Keratinocyte (primary cell): ENCODE measurements around the gene DLG2. TPM values are rescaled to one million over a fixed set of nuclear protein-coding genes. Genes with fewer than 3 reads are reported as not detected.

Experiments used
- DNase-seq: peaks from one replicate; pipeline ENCODE4 v3.0.0-alpha.2; 2011; ENCODE audit warnings: low read depth, missing footprints, low spot score
- FAIRE-seq: peaks from 2 replicates; lab custom pipeline; 2011; peaks lifted over from hg19 to GRCh38; lab: Jason Lieb, UNC
- H2AFZ ChIP-seq: 2 replicates; pipeline ENCODE4 v1.6.0; 2012; ENCODE audit warnings: low read length, control low read depth, inconsistent platforms; ENCODE audit not compliant: control insufficient read depth
- H3K27ac ChIP-seq: 2 replicates; pipeline ENCODE4 v1.5.1; 2011; ENCODE audit warnings: low read length; ENCODE audit not compliant: control insufficient read depth, insufficient read depth
- H3K27me3 ChIP-seq: 3 replicates; pipeline ENCODE4 v1.6.0; 2011; ENCODE audit warnings: low read length; ENCODE audit not compliant: control insufficient read depth, insufficient read depth; ENCODE audit errors: extremely low read depth
- H3K36me3 ChIP-seq, 2 experiments: 2 replicates in 1 of 2; 3 replicates in 1 of 2; pipeline ENCODE4 v1.5.1; 2011; ENCODE audit warnings: low read length in 2 of 2, mild to moderate bottlenecking in 1 of 2; ENCODE audit not compliant: control insufficient read depth in 2 of 2, insufficient read depth in 2 of 2; ENCODE audit errors: extremely low read depth in 1 of 2
- H3K4me1 ChIP-seq: 3 replicates; pipeline ENCODE4 v1.5.1; 2011; ENCODE audit warnings: low read length; ENCODE audit not compliant: control insufficient read depth, insufficient read depth; ENCODE audit errors: extremely low read depth
- H3K4me2 ChIP-seq: 3 replicates; pipeline ENCODE4 v1.6.0; 2011; ENCODE audit warnings: low read depth, low read length; ENCODE audit not compliant: control insufficient read depth, insufficient read depth; ENCODE audit errors: extremely low read depth
- H3K4me3 ChIP-seq, 3 experiments: fragments of 200-600 bp in 1 of 3; sonication (generic) in 1 of 3; 2 replicates in 2 of 3; 3 replicates in 1 of 3; pipeline ENCODE4 v1.5.1; 2011 to 2016; ENCODE audit warnings: low read length in 3 of 3, mild to moderate bottlenecking in 3 of 3, control low read depth in 2 of 3, inconsistent platforms in 1 of 3, low read depth in 1 of 3, mixed read lengths in 1 of 3, mixed run types in 1 of 3, moderate library complexity in 1 of 3; ENCODE audit not compliant: control insufficient read depth in 2 of 3, insufficient read depth in 2 of 3; ENCODE audit errors: extremely low read depth in 1 of 3
- H3K79me2 ChIP-seq: 2 replicates; pipeline ENCODE4 v1.6.0; 2012; ENCODE audit warnings: low read length; ENCODE audit not compliant: control insufficient read depth, insufficient read depth
- H3K9ac ChIP-seq: 3 replicates; pipeline ENCODE4 v1.6.0; 2011; ENCODE audit warnings: low read length; ENCODE audit not compliant: control insufficient read depth, insufficient read depth; ENCODE audit errors: extremely low read depth
- H3K9me1 ChIP-seq: 3 replicates; pipeline ENCODE4 v1.6.0; 2011; ENCODE audit warnings: low read length; ENCODE audit not compliant: control insufficient read depth, insufficient read depth; ENCODE audit errors: extremely low read depth
- H3K9me3 ChIP-seq: 2 replicates; pipeline ENCODE4 v1.5.1; 2012; ENCODE audit warnings: low read depth, low read length; ENCODE audit not compliant: control insufficient read depth
- H4K20me1 ChIP-seq: 3 replicates; pipeline ENCODE4 v1.6.0; 2011; ENCODE audit warnings: low read length; ENCODE audit not compliant: control insufficient read depth, insufficient read depth; ENCODE audit errors: extremely low read depth
- EZH2 ChIP-seq: IDR thresholded peaks from one replicate; pipeline ENCODE4 v1.6.1; 2012; ENCODE audit warnings: inconsistent platforms, mild to moderate bottlenecking, low read length, moderate library complexity
- dilution Hi-C: fragments of 300-500 bp; cut with MboI; formaldehyde crosslinking; loops from one replicate; pipeline ENCODE4 v1.7.0; 2020; ENCODE audit warnings: low sequenced_read_pairs; ENCODE audit not compliant: extremely low pct_ligation_motif_present
- polyA plus RNA-seq, 5 experiments: library from polyadenylated mRNA; depleted of rRNA in 3 of 5; stranded (reverse) in 3 of 5; stranded (forward) in 1 of 5; unstranded in 1 of 5; fragments of >200 nt; gene quantifications; 1 replicate in 1 of 5; 2 replicates in 3 of 5; 3 replicates in 1 of 5; pipeline versions ENCODE4 v1.2.1 to v1.2.3, GENCODE V29; 2011 to 2012; ENCODE audit warnings: missing spikeins in 2 of 5, low read depth in 1 of 5, low replicate concordance in 1 of 5
- TF ChIP-seq, protein P1 (sequence below), 3 experiments: IDR thresholded peaks in 1 of 3; conservative IDR thresholded peaks in 1 of 3; optimal IDR thresholded peaks in 1 of 3; 2 replicates in 2 of 3; 3 replicates in 1 of 3; pipeline versions ENCODE3 to v1.5.1; 2011; ENCODE audit warnings: low read length in 3 of 3, mild to moderate bottlenecking in 3 of 3, moderate library complexity in 2 of 3, control low read depth in 1 of 3, inconsistent platforms in 1 of 3; ENCODE audit not compliant: insufficient read depth in 2 of 3; ENCODE audit errors: extremely low read depth in 1 of 3

Gene DLG2
- polyA plus RNA-seq, 1 donor (not counting 4 experiments of a cell fraction or from before 2014, with no cell fraction given), result 0.55 TPM

DNA sequence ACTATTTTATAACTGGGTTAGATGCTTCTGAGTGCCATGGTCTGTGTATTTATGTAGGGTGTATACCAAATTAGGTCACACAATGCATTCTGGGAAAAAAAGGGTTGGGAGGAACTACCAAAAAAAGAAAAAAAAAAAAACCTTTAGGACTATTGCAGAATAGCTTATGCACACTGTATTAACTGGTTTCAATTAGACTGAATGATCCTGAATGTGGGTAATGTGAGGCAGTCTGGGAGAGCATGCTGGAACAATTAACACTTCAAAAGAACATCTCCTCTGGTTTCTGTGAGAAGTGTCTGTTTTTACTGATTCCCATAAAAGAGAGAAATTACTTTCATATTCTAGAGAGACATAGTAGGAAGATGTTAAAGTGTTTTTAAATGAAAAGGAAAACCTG is 521.3 kb downstream of the DLG2 start:
- Histone ChIP-seq H3K4me2 (no peak overlapping the region), H3K9ac (no peak overlapping the region), H2AFZ (no peak overlapping the region), H3K36me3 (no peaks in the 10 kb centered on the region), H3K9me3 (no peaks in the 10 kb centered on the region), H3K9me1 (no peaks in the 10 kb centered on the region), H4K20me1 (no peaks in the 10 kb centered on the region), H3K27ac (no peak overlapping the region), H3K27me3 (no peaks in the 10 kb centered on the region), H3K4me1 (no peaks in the 10 kb centered on the region), H3K4me3 (no peak overlapping the region), H3K79me2 (no peaks in the 10 kb centered on the region)
- FAIRE-seq (no peak), DNase-seq (no peak)
- TF ChIP-seq, protein P1, sequence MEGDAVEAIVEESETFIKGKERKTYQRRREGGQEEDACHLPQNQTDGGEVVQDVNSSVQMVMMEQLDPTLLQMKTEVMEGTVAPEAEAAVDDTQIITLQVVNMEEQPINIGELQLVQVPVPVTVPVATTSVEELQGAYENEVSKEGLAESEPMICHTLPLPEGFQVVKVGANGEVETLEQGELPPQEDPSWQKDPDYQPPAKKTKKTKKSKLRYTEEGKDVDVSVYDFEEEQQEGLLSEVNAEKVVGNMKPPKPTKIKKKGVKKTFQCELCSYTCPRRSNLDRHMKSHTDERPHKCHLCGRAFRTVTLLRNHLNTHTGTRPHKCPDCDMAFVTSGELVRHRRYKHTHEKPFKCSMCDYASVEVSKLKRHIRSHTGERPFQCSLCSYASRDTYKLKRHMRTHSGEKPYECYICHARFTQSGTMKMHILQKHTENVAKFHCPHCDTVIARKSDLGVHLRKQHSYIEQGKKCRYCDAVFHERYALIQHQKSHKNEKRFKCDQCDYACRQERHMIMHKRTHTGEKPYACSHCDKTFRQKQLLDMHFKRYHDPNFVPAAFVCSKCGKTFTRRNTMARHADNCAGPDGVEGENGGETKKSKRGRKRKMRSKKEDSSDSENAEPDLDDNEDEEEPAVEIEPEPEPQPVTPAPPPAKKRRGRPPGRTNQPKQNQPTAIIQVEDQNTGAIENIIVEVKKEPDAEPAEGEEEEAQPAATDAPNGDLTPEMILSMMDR (optimal IDR thresholded peaks at IDR 0.05 in 1 of 3, IDR thresholded peaks at IDR 0.05 in 1 of 3, conservative IDR thresholded peaks at IDR 0.05 in 1 of 3; ENCODE audit: extremely low read depth in 1 of 3, insufficient read depth in 2 of 3, low read length in 3 of 3), result no peak
- dilution Hi-C loops, result no loop called here

DNA sequence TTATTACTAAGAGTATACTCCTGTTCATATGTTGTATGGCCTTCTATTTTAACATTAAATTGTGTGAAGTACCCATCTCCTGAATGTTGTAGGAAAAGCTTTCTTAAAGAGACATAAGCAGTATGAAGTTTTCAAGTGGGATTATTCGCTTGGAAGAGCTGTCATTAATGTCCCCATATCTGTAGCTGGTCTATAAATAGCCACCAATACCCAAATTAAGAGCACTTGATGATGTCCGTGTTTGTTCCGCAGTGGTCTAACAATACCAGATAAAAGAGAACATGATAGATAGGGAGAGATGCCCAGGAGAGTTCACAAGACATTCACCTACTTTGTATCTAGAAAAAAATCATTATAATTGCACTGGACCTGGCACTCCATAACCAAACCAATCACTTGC is 527.6 kb downstream of the DLG2 start:
- dilution Hi-C loops, result no loop called here
- TF ChIP-seq, protein P1 (optimal IDR thresholded peaks at IDR 0.05 in 1 of 3, IDR thresholded peaks at IDR 0.05 in 1 of 3, conservative IDR thresholded peaks at IDR 0.05 in 1 of 3; ENCODE audit: extremely low read depth in 1 of 3, insufficient read depth in 2 of 3, low read length in 3 of 3), result no peak
- no peak for TF ChIP-seq EZH2
- no peak for FAIRE-seq

More for the DNA sequence above, 527.6 kb downstream of the DLG2 start:
- H2AFZ ChIP-seq, result no peak overlapping the region
- no peaks in the 10 kb centered on the region for H3K4me1 ChIP-seq
- no peak overlapping the region for H3K4me3 ChIP-seq
- H3K36me3 ChIP-seq, result no peaks in the 10 kb centered on the region
- no peaks in the 10 kb centered on the region for H3K9me1 ChIP-seq
- H3K9ac ChIP-seq, result no peak overlapping the region
- DNase-seq, result no peak
- no peaks in the 10 kb centered on the region for H3K79me2 ChIP-seq
- no peak overlapping the region for H3K27ac ChIP-seq
- no peak overlapping the region for H3K4me2 ChIP-seq
- no peaks in the 10 kb centered on the region for H3K27me3 ChIP-seq
- H3K9me3 ChIP-seq, result no peaks in the 10 kb centered on the region
- no peaks in the 10 kb centered on the region for H4K20me1 ChIP-seq
